Psoas muscle (tissue), 8 donors: ENCODE data around the gene PTPRA. TPM values are rescaled to one million over a fixed set of nuclear protein-coding genes. Genes with fewer than 3 reads are reported as not detected.

ENCODE experiments used
- ATAC-seq, 4 donors: fragments of 200-7000 bp; cut with Tn5 transposase; one replicate each; pipeline ENCODE4 v1.9.1; 2020; ENCODE audit warnings: moderate library complexity in 3 of 4, mild to moderate bottlenecking in 2 of 4
- DNase-seq, 2 donors: peaks; one replicate each; pipeline ENCODE4 v3.0.0-alpha.2; 2020
- H3K27ac ChIP-seq: fragments of 200-600 bp; one replicate; pipeline ENCODE4 v1.8.0; 2022
- H3K27me3 ChIP-seq, 3 donors: fragments of 200-600 bp in 1 of 3; one replicate each; pipeline versions ENCODE4 v1.6.1 to v1.8.0; 2013 to 2022; ENCODE audit warnings: low read length in 2 of 3, mild to moderate bottlenecking in 2 of 3, moderate library complexity in 1 of 3; ENCODE audit not compliant: insufficient read depth in 3 of 3
- H3K36me3 ChIP-seq, 2 donors: fragments of 200-600 bp in 1 of 2; one replicate each; pipeline versions ENCODE4 v1.6.1 to v1.8.0; 2013 to 2022; ENCODE audit warnings: low read depth in 1 of 2, mild to moderate bottlenecking in 1 of 2, moderate library complexity in 1 of 2; ENCODE audit not compliant: insufficient read depth in 1 of 2
- H3K4me1 ChIP-seq: fragments of 200-600 bp; one replicate; pipeline ENCODE4 v1.8.0; 2022
- H3K4me3 ChIP-seq: fragments of 200-600 bp; one replicate; pipeline ENCODE4 v1.8.0; 2022; ENCODE audit warnings: mild to moderate bottlenecking
- H3K9me3 ChIP-seq: fragments of 200-600 bp; one replicate; pipeline ENCODE4 v1.8.0; 2022
- WGBS, 3 donors: extraction: QIAGEN DNeasy Blood & Tissue Kit; methylation state at CpG; one replicate each; pipeline versions ENCODE4 v1.1.6 to v1.1.7; 2013; 5-methylcytosine and 5-hydroxymethylcytosine counted together
- intact Hi-C, 2 donors: fragments of 100-400 bp; cut with DNase I; formaldehyde crosslinking; loops; one replicate each; pipeline versions ENCODE4 v1.11.0 to v1.14.2; 2022
- polyA plus RNA-seq, 3 donors: library from polyadenylated mRNA; stranded (reverse); fragments of 200-250 nt; gene quantifications; one replicate each; pipeline ENCODE4 v1.2.3, GENCODE V29; 2013
- total RNA-seq, 4 donors: library from RNA; stranded (reverse); fragmentation: NEBNext Ultra II Directional in 2 of 4; extraction: Animal tissue kit (Norgen Biotek cat#: 25700) in 2 of 4; gene quantifications; one replicate each; pipeline versions ENCODE4 v1.2.1 to v1.2.4, GENCODE V29; 2021 to 2023
- TF ChIP-seq, protein P1 (sequence below): fragments of 200-600 bp; IDR thresholded peaks from one replicate; pipeline ENCODE4 v1.8.0; 2022; ENCODE audit warnings: antibody characterized with exemption
- donor health status: healthy with polysubstance abuse.
- donor health status: DM: no; HTN: no; CAD: no; lungs with moderate emphysema.
- donor health status: Bipolar disorder and iron deficiency.
- donor health status: healthy.
- donor health status: DM: yes; HTN: yes; CAD: no.
- donor health status: DM: no; HTN: no; CAD: no.
- donor health status: DM: no; HTN: no; CAD: no.
- donor health status: DM: yes; HTN: yes; CAD: no.

PTPRA gene
- total and polyA plus RNA-seq, 7 donors, result 7.6 to 19.9 (median 15.0) TPM

DNA sequence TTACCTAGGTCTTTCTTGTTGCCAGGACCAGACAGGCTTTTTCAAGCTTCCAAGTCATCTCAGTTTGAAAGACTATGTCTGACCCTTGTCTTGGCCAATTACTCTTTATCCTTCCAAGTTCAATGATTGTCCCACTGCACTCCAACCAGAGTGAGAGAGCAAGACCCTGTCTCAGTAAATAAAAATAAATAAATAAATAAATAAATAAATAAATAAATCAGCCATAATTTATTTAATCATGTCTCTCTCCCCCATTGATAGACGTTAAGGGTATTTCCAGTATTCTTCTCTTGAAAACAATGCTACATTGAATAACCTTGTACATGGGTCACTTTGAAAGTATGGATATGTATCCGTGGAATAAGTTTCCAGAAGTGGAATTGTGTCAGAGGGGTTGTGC, 83.2 kb downstream of the PTPRA start:
- Histone ChIP-seq H3K4me1 (peaks cover 13% of the 10 kb centered on the region), H3K27ac (no peak overlapping the region), H3K4me3 (no peak overlapping the region), H3K36me3 (peaks cover 0 to 10% of the 10 kb centered on the region in 2 donors), H3K27me3 (no peaks in the 10 kb centered on the region), H3K9me3 (no peaks in the 10 kb centered on the region)
- DNase-seq, result no peak
- WGBS, 3 donors, result 92 to 93% (median 92%) methylated on average over 2 of the region's 2 CpGs
- intact Hi-C loops, result no loop called here
- TF ChIP-seq, protein P1, sequence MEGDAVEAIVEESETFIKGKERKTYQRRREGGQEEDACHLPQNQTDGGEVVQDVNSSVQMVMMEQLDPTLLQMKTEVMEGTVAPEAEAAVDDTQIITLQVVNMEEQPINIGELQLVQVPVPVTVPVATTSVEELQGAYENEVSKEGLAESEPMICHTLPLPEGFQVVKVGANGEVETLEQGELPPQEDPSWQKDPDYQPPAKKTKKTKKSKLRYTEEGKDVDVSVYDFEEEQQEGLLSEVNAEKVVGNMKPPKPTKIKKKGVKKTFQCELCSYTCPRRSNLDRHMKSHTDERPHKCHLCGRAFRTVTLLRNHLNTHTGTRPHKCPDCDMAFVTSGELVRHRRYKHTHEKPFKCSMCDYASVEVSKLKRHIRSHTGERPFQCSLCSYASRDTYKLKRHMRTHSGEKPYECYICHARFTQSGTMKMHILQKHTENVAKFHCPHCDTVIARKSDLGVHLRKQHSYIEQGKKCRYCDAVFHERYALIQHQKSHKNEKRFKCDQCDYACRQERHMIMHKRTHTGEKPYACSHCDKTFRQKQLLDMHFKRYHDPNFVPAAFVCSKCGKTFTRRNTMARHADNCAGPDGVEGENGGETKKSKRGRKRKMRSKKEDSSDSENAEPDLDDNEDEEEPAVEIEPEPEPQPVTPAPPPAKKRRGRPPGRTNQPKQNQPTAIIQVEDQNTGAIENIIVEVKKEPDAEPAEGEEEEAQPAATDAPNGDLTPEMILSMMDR, result no peak
- ATAC-seq, result no peak

DNA sequence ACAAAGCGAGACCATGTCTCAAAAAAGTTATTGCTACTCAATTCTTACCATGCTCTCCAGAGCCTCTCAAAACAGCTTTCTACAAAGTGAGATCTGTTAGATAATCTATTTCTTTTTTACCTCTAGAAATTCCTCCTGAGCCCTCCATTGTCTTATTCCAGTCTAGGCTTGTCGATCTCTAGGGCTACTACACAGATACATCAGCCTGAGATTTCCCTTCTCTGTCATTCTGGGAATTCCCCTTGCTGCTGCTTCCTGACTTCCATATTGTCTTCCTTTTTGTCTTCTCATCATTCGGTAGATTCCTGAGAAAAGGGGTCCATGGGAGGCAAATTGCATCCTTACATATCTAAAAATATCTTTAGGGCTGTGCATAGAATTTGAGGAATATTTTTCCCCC, 94.6 kb downstream of the PTPRA start:
- DNase-seq (no peak), ATAC-seq (no peak)
- TF ChIP-seq, protein P1, result no peak
- Histone ChIP-seq H3K27me3 (no peaks in the 10 kb centered on the region), H3K36me3 (peaks cover 3 to 49% of the 10 kb centered on the region in 2 donors), H3K27ac (no peak overlapping the region), H3K4me3 (no peak overlapping the region), H3K9me3 (no peaks in the 10 kb centered on the region), H3K4me1 (no peaks in the 10 kb centered on the region)
- intact Hi-C loops, result no loop called here
- WGBS, 3 donors, result 85 to 87% (median 87%) methylated on average over 3 of the region's 3 CpGs

DNA sequence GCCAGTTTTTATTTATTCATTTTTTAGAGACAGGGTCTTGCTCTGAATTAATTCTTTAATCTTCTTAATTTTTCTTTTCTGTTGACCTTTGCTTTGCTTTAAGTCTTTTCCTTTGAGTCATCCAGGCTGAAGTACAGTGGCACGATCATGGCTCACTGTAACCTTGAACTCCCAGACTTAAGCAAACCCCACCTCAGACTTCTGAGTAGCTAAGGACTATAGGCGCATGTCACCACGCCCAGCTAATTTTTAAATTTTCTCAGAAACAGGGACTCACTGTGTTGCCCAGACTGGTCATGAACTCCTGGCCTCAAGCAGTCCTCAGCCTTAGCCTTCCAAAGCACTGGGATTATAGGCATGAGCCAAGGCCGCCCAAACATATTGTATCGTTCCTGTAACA, 98.8 kb downstream of the PTPRA start:
- H3K27me3 ChIP-seq, result no peaks in the 10 kb centered on the region
- intact Hi-C loops, result no loop called here
- no peak overlapping the region for H3K27ac ChIP-seq
- TF ChIP-seq, protein P1, result no peak
- WGBS, 3 donors, result 94 to 97% (median 95%) methylated on average over 5 of the region's 5 CpGs
- DNase-seq (no peak), ATAC-seq (no peak)
- no peaks in the 10 kb centered on the region for H3K4me1 ChIP-seq
- H3K9me3 ChIP-seq, result no peaks in the 10 kb centered on the region
- H3K4me3 ChIP-seq, result no peak overlapping the region
- H3K36me3 ChIP-seq, result peaks cover 0 to 17% of the 10 kb centered on the region in 2 donors

DNA sequence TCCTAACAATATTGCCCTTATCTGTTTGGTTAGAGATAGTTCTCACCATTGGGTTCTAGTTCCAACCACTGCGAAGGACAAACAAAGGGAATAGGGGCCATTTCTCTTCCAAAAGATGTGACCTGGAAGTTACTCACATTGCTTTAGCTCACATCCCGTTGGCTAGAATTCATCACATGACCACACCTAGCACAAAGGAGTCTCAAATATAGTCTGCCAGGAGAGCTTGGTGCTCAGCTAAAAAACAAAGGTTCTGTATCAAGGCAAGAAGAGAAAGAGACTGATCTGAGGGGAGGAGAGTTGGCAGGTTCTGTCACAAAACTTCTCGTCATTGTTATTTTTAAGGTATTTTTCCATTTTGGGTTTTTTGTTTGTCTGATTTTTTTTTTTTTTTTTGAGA, 100.3 kb downstream of the PTPRA start:
- no peaks in the 10 kb centered on the region for H3K4me1 ChIP-seq
- intact Hi-C loops, result no loop called here
- H3K36me3 ChIP-seq, result peaks cover 0 to 10% of the 10 kb centered on the region in 2 donors
- TF ChIP-seq, protein P1, result no peak
- ATAC-seq (no peak), DNase-seq (no peak)
- WGBS, 3 donors, result 92 to 94% (median 92%) methylated on average over 3 of the region's 3 CpGs
- H3K4me3 ChIP-seq, result no peak overlapping the region
- H3K9me3 ChIP-seq, result no peaks in the 10 kb centered on the region
- H3K27ac ChIP-seq, result no peak overlapping the region
- no peaks in the 10 kb centered on the region for H3K27me3 ChIP-seq

DNA sequence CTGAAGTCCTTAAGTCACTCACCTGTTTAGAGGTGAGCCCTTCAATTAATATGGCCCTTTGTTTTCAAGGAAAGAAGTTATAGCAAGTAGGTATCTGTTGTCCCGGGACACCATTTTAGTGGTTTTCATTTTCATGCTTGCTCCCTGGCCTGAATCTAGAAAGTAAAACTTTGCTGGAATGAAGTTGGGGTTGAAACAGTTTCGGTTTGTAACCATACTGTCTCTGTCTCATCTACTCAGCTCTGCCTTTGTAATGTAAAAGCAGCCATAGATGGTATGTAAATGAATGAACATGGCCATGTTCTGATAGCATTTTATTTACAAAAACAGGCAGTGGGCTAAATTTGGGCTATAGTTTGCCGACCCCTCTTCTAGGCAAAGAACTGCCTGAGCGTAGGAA, 105.2 kb downstream of the PTPRA start:
- Histone ChIP-seq H3K27ac (no peak overlapping the region), H3K36me3 (no peaks in the 10 kb centered on the region), H3K9me3 (no peaks in the 10 kb centered on the region), H3K4me3 (no peak overlapping the region), H3K4me1 (no peaks in the 10 kb centered on the region), H3K27me3 (no peaks in the 10 kb centered on the region)
- DNase-seq (no peak), ATAC-seq (no peak)
- 78 to 95% (median 83%) methylated on average over 4 of the region's 4 CpGs for WGBS, 3 donors
- TF ChIP-seq, protein P1, result no peak
- intact Hi-C loops, result no loop called here
